Ishikawa (cell line): ENCODE data around the gene ANKMY1.
A peak's percentile ranks its signal among the peaks of the same experiment; 100 is the strongest.

Source experiments
- CEBPB ChIP-seq: IDR thresholded peaks from 2 replicates; pipeline ENCODE4 v1.6.1; 2012
- CREB1 ChIP-seq: IDR thresholded peaks from 2 replicates; pipeline ENCODE4 v1.6.1; 2012; ENCODE audit warnings: low read depth
- EGR1 ChIP-seq: IDR thresholded peaks from 2 replicates; pipeline ENCODE4 v1.6.1; 2012
- EP300 ChIP-seq: IDR thresholded peaks from 2 replicates; pipeline ENCODE4 v1.6.1; 2012; ENCODE audit warnings: borderline replicate concordance
- FOXM1 ChIP-seq: IDR thresholded peaks from 2 replicates; pipeline ENCODE4 v1.6.1; 2012; ENCODE audit warnings: low read depth, borderline replicate concordance
- NFIC ChIP-seq: IDR thresholded peaks from 2 replicates; pipeline ENCODE4 v1.6.1; 2012
- RAD21 ChIP-seq: IDR thresholded peaks from 2 replicates; pipeline ENCODE4 v1.6.1; 2012; ENCODE audit warnings: low read depth
- REST ChIP-seq: IDR thresholded peaks from 2 replicates; pipeline ENCODE4 v1.6.1; 2012; ENCODE audit warnings: low read depth, mild to moderate bottlenecking
- TAF1 ChIP-seq: IDR thresholded peaks from 2 replicates; pipeline ENCODE4 v1.6.1; 2012; ENCODE audit warnings: low read depth, mild to moderate bottlenecking
- TCF12 ChIP-seq: IDR thresholded peaks from 2 replicates; pipeline ENCODE4 v1.6.1; 2012; ENCODE audit warnings: low read depth
- TEAD4 ChIP-seq: IDR thresholded peaks from 2 replicates; pipeline ENCODE4 v1.6.1; 2012
- USF1 ChIP-seq: IDR thresholded peaks from 2 replicates; pipeline ENCODE4 v1.6.1; 2012
- YY1 ChIP-seq: IDR thresholded peaks from 2 replicates; pipeline ENCODE4 v1.6.1; 2012; ENCODE audit warnings: low read depth
- ZBTB7A ChIP-seq: IDR thresholded peaks from 2 replicates; pipeline ENCODE4 v1.6.1; 2012; ENCODE audit warnings: low read depth
- TF ChIP-seq, protein P1 (sequence below): IDR thresholded peaks from 2 replicates; pipeline ENCODE4 v1.6.1; 2012

ANKMY1 gene

GRCh38 chr2:240456447-240457222 is 101.2 kb downstream of the ANKMY1 start:
- TF ChIP-seq REST, result no peak
- TF ChIP-seq ZBTB7A, result peak; percentile 9; the same call in 1 of the 2 replicates
- no peak for TF ChIP-seq EGR1
- no peak for TF ChIP-seq NFIC
- TF ChIP-seq, protein P1, sequence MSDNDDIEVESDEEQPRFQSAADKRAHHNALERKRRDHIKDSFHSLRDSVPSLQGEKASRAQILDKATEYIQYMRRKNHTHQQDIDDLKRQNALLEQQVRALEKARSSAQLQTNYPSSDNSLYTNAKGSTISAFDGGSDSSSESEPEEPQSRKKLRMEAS, result no peak

- TF ChIP-seq CREB1, result no peak
- peak; percentile 20; the same call in 1 of the 2 replicates for TF ChIP-seq ZBTB7A
Observed at GRCh38 chr2:240455647-240456446, 101.9 kb downstream of the ANKMY1 start.

DNA sequence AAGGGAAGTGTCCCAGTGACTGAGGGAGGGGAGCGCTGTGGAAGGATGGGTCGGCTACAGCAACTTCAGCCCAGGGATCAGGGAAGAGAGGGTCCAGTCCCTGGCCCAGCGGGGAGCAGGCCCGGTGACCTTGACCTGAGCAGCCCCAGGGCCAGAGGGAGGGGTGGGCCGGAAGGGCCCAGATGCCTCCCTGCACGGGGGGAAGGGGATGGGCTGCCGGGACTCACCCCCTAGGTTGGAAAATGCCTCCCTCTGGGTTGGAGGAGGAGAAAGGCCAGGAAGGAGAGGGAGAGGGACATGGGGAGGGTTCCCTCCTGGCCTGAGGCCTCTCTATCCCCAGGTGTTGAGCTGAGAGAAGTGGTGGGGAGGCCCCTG is 102.5 kb downstream of the ANKMY1 start:
- TF ChIP-seq USF1 (no peak), REST (no peak), TAF1 (no peak), RAD21 (no peak), EP300 (no peak)
- TF ChIP-seq, protein P1, result no peak

GRCh38 chr2:240454106-240454901 is 103.5 kb downstream of the ANKMY1 start:
- TF ChIP-seq NFIC (no peak), CREB1 (no peak), CEBPB (no peak), EP300 (no peak), TAF1 (no peak)
- TF ChIP-seq, protein P1, result no peak

- TF ChIP-seq EGR1 (no peak), TCF12 (no peak), CREB1 (no peak), USF1 (no peak), NFIC (no peak), FOXM1 (no peak), TAF1 (no peak), YY1 (no peak), CEBPB (no peak), RAD21 (no peak), REST (no peak), ZBTB7A (no peak), TEAD4 (no peak)
- TF ChIP-seq, protein P1, result no peak
Observed at GRCh38 chr2:240453461-240454105, 104.2 kb downstream of the ANKMY1 start.
